Transverse colon (tissue), 3 donors: ENCODE measurements around the gene IGSF21.

ENCODE experiments used
- POLR2A ChIP-seq: fragments of 450-650 bp; IDR thresholded peaks from one replicate; pipeline ENCODE4 v1.6.1; 2016; ENCODE audit warnings: antibody characterized with exemption, mild to moderate bottlenecking, moderate library complexity
- TF ChIP-seq, protein P1 (sequence below), 5 experiments: fragments of 200-600 bp in 3 of 5; fragments of 450-650 bp in 2 of 5; sonication (generic) in 3 of 5; IDR thresholded peaks; 1 replicate in 2 of 5; 2 replicates in 3 of 5; pipeline ENCODE4 v1.5.1; 2016 to 2017; ENCODE audit warnings: antibody characterized with exemption in 5 of 5, inconsistent platforms in 3 of 5, mild to moderate bottlenecking in 2 of 5, moderate library complexity in 1 of 5

DNA sequence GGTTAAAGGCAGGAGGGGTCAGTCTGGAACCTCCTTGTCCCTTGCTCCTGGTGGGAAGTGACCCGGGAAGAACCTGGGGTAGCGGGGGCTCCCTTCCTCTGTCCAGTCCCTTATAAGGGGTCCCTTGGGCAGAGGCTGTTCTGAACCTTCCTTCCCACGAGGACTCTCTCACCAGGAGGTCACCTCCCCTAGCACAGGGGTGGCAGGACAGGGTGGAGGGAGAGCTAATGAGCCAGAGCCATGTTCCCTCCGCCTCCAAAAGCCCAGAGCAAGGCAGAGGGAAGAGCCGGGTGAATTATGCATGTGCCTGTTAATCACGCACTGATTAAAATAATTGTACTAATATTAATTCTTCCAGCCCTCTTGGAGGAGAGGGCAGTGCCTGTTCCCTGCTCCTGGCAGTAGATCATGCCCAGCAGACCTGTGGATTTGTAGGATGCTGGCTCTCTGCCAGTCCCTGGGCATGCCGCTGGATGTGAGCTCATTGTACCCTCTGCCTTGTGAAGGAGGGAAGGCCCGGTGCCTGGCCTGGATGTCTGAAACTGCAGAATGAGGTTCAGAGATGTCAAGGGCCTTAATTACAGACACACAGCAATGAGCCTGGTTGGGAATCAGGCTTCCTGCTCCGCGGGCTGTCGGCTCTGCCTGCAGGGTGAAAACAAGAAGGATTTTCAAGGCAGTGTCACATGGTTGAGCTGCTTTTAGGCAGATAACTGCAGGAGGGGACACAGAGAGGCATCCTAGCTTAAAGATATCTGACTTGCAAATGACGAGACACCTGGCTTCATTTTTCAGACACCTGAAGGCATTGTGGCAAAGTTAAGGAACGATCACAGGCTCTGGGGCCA is 68.2 kb downstream of the IGSF21 start:
- TF ChIP-seq, protein P1, sequence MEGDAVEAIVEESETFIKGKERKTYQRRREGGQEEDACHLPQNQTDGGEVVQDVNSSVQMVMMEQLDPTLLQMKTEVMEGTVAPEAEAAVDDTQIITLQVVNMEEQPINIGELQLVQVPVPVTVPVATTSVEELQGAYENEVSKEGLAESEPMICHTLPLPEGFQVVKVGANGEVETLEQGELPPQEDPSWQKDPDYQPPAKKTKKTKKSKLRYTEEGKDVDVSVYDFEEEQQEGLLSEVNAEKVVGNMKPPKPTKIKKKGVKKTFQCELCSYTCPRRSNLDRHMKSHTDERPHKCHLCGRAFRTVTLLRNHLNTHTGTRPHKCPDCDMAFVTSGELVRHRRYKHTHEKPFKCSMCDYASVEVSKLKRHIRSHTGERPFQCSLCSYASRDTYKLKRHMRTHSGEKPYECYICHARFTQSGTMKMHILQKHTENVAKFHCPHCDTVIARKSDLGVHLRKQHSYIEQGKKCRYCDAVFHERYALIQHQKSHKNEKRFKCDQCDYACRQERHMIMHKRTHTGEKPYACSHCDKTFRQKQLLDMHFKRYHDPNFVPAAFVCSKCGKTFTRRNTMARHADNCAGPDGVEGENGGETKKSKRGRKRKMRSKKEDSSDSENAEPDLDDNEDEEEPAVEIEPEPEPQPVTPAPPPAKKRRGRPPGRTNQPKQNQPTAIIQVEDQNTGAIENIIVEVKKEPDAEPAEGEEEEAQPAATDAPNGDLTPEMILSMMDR (IDR thresholded peaks at IDR 0.05), result no peak
- TF ChIP-seq POLR2A, result no peak
